Regular cardiac myocyte (primary cell): ENCODE data around the gene ZNF429. TPM values are rescaled to one million over a fixed set of nuclear protein-coding genes. Genes with fewer than 3 reads are reported as not detected.

Experiments used
- total RNA-seq: library from RNA; depleted of rRNA; stranded (reverse); fragments of >200 nt; gene quantifications from 2 replicates; pipeline ENCODE4 v1.2.3, GENCODE V29; 2014

The ZNF429 gene
- total RNA-seq, result 6.8 and 7.7 TPM in 2 replicates

DNA sequence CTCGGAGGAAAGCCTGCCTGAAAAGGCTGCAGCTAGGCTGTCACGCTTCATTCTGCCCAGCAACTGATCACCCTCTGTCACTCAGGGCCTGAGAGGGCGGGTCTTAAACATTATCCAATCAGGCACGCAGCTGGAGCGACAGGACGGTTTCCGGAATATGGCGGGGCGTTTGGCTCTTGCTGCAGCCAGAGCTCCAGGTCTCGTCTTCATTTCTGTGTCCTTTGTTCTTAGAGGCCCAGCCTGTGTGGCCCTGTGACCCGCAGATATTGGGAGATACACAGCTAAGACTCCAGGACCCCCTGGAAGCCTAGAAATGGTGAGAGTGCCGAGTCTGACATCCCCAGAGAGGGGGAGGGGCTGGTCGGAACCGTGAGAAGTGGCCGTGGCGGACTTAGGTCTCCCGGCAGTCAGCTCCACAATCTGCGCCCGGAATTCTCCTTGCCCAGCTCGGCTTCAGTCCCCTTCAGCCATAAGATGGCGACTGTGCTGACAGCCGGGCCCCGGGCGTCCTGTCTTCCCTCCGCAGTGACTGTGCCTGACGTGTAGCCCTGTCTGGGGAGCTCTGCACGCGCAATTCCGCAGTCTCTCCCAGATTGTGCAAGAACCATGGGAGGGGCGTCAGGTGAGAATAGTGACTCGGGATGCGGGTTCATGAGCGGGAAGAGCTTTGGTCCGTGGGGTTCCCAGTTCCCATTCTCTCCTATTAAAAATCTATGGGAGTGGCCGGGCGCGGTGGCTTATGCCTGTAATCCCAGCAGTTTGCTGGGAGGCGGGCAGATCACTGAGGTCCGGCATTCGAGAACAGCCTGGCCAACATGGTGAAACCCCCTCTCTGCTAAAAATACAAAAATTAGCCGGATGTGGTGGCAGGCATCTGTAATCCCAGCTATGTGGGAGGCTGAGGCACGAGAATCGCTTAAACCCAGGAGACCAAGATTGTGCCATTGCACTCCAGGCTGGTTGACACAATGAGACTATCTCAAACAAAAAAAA, at the start of gene ZNF429:
Gene ZNF429 (plus strand): TSS at position 144 of the 993 bp plus-strand sequence. CDS start 170 bp downstream, at position 314.

Other genes with a start within 250 kb of the ZNF429 start
- 3.6 and 5.9 TPM in 2 replicates for gene ZNF708, start 176.2 kb upstream of the ZNF429 start, total RNA-seq
- gene ZNF738, start 146.6 kb upstream of the ZNF429 start, total RNA-seq, result 7.0 and 8.1 TPM in 2 replicates
- gene ZNF493, start 108.5 kb upstream of the ZNF429 start, total RNA-seq, result 5.2 and 12.7 TPM in 2 replicates